Measurements from ENCODE around the gene MAPKAPK2. TPM values are rescaled to one million over a fixed set of nuclear protein-coding genes. Genes with fewer than 3 reads are reported as not detected.
A peak's percentile ranks its signal among the peaks of the same experiment; 100 is the strongest.

Gene MAPKAPK2
- total RNA-seq, 1 donor from 2014 or later = 35.3 TPM

DNA sequence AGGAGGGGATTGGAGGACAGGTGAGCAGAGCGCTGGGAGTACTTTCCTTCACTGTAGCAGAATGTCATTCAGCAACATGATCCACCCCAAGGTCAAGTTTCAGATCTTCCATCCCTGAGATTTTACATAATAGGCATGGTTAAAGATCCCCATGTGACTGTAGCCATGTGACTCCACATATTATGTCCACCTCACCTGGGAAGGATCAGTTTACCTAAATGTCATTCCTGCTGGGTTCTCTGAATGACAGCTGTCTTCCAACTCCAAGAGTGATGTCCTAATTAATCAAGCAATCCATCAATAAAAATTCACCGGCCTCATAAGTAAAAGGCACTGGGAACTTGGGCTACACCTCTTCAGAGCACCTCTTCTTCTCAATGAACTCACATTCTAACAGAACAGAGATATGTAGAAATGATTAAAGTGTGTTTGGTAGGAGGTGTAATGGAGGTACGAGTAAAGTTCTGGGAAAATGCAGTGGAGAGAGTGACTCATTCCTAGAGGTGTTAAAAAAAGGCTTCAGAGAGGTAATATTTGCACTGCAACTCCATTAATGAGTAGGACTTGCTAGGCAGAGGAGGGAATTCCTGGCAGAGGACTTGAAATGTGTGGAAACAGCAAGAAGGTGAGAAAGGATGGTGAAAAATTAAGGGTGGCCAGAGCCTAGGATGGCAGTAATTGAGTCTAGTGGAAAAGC lies 22.2 kb upstream of the MAPKAPK2 start:
- H3K27ac ChIP-seq = no peak overlapping the region
- no peaks in the 10 kb centered on the region for H3K9me3 ChIP-seq
- peaks cover 0 to 7% of the 10 kb centered on the region in 2 donors for H3K4me1 ChIP-seq
- TF ChIP-seq, protein P1, sequence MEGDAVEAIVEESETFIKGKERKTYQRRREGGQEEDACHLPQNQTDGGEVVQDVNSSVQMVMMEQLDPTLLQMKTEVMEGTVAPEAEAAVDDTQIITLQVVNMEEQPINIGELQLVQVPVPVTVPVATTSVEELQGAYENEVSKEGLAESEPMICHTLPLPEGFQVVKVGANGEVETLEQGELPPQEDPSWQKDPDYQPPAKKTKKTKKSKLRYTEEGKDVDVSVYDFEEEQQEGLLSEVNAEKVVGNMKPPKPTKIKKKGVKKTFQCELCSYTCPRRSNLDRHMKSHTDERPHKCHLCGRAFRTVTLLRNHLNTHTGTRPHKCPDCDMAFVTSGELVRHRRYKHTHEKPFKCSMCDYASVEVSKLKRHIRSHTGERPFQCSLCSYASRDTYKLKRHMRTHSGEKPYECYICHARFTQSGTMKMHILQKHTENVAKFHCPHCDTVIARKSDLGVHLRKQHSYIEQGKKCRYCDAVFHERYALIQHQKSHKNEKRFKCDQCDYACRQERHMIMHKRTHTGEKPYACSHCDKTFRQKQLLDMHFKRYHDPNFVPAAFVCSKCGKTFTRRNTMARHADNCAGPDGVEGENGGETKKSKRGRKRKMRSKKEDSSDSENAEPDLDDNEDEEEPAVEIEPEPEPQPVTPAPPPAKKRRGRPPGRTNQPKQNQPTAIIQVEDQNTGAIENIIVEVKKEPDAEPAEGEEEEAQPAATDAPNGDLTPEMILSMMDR (IDR thresholded peaks at IDR 0.05) = no peak
- no peak for DNase-seq (ENCODE audit: low spot score in 2 of 2)
- no peaks in the 10 kb centered on the region for H3K36me3 ChIP-seq
- H3K4me3 ChIP-seq = no peak overlapping the region
- H3K27me3 ChIP-seq = no peaks in the 10 kb centered on the region
- intact Hi-C loops (cut with DNase I) = loop anchor here (1.0 to 5.0 kb wide), 2 partner anchors 27 to 250 kb away; partner anchors contain the start of gene DYRK3

DNA sequence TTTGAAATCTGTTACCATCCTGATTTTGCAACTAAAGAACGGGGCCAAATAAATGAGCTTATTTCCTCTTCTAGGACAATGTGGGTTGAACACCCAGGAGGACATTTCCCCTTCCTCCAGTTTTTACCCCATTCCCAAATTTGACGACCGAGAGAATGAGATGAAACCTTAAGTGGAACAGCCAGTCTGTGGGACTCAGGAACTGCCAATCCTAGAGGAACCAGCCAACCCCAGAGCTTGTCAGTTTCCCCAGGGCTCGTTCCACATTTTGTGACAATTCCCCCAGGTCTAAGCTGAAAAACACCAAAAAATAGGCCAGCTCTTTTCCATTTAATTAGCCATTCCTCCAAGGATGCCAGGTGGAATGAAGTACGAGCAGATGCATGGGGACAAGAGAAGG lies 21.3 kb upstream of the MAPKAPK2 start:
- intact Hi-C loops (cut with DNase I) = loop anchor here (1.0 to 5.0 kb wide), 2 partner anchors 28 to 249 kb away; partner anchors contain the start of gene DYRK3
- no peak for DNase-seq (ENCODE audit: low spot score in 2 of 2)
- peaks cover 0 to 7% of the 10 kb centered on the region in 2 donors for H3K4me1 ChIP-seq

DNA sequence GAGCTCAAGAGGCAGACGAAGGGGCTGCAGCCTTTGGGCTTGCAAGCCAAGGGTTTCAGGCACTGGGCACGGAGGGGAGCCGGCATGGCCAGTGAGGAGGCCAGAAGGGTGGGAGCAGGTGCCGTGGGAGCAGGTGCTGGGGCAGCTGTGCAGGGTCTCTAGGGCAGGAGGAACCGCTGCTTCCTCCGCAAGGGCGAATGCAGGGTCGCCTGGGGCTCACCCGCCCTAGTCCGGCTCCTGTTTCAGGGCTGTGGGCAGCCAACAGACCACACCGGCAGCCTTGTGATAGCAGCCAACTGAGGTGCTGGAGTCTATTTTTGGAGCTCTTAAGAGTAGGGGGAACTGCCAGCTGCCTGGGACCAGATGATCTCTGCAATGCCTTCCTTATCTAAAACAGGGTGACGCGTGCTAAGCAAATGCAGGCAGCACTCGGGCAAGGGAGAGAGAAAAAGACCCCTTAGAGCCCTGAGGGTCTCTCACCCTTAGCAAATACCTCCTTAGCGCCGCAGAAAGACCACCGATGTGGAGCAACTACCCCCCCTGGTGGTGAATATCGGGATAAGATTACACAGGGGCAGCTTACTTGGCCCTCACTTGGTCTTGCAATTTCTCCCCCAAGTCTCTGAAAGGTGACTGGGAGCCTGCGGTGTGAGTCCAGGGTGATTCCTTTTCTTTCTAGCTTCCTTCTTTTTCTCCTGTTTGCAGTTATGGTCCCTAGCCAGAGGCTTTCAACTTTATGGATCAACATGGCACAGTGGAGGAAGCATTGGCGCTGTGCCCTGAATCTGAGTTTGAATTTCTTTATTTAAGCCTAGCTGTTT lies 20.7 kb upstream of the MAPKAPK2 start:
- Histone ChIP-seq H3K9me3 (no peaks in the 10 kb centered on the region), H3K27ac (no peak overlapping the region), H3K4me1 (peaks cover 0 to 7% of the 10 kb centered on the region in 2 donors), H3K36me3 (no peaks in the 10 kb centered on the region), H3K27me3 (no peaks in the 10 kb centered on the region), H3K4me3 (peak overlapping the region in 1 of 2 donors; percentile 29)
- DNase-seq (ENCODE audit: low spot score in 2 of 2) = no peak
- TF ChIP-seq, protein P1 (IDR thresholded peaks at IDR 0.05) = peak; percentile 78 to 87 (median 80)
- intact Hi-C loops (cut with DNase I) = loop anchor here (1.0 to 5.0 kb wide), 2 partner anchors 29 to 248 kb away; partner anchors contain the start of gene DYRK3

More for the DNA sequence above, 21.3 kb upstream of the MAPKAPK2 start:
- no peaks in the 10 kb centered on the region for H3K36me3 ChIP-seq
- TF ChIP-seq, protein P1 (IDR thresholded peaks at IDR 0.05) = no peak
- no peak overlapping the region for H3K4me3 ChIP-seq
- no peaks in the 10 kb centered on the region for H3K27me3 ChIP-seq
- H3K9me3 ChIP-seq = no peaks in the 10 kb centered on the region
- H3K27ac ChIP-seq = no peak overlapping the region

DNA sequence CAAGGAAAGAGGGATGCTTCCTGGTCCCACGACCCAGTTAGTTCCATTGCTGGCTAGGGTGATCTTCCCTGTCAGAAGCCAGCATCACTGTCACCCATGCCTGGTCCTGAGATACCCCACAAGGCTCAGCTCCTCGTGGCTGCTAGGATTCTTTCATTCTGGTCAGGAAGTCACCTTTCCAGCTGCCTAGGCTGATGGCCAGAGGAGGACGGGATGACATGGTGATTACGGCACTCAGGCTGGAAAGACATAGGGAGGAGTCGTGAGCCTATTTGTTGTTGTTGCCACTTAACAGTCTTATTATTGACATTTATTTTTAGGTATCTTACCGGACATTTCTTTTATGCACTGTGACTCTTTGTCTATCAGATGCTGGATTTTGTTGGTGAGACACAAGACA lies 20.0 kb upstream of the MAPKAPK2 start:
- intact Hi-C loops (cut with DNase I) = loop anchor here (5.0 kb wide), 1 partner anchor 248 kb away; no protein-coding TSS in a partner anchor
- H3K27me3 ChIP-seq = no peaks in the 10 kb centered on the region
- H3K4me1 ChIP-seq = peaks cover 0 to 7% of the 10 kb centered on the region in 2 donors
- no peaks in the 10 kb centered on the region for H3K36me3 ChIP-seq
- TF ChIP-seq, protein P1 (IDR thresholded peaks at IDR 0.05) = no peak
- no peak overlapping the region for H3K27ac ChIP-seq
- H3K4me3 ChIP-seq = no peak overlapping the region
- DNase-seq (ENCODE audit: low spot score in 2 of 2) = no peak
- H3K9me3 ChIP-seq = no peaks in the 10 kb centered on the region

DNA sequence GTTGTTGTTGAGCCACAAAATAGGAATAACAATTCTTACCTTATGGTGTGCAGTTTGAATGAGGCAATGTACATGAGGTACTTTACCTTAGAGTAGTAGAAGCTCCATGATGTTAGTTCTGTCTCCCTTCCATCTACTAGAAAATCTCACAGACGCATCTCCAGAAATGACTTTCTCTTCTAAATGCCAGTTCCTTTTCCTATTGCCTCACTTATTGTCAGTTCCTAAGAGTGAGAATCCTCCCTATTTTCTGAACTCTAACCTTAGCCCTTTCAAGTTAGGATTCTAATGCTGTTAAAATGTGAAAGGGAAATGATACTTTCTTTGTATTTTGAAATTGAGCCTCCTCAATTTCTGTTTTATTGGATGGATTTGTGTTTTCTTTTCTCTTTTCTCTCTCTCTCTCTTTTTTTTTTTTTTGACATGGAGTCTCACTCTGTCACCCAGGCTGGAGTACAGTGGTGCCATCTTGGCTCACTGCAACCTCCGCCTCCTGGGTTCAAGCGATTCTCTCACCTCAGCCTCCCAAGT lies 18.6 kb upstream of the MAPKAPK2 start:
- DNase-seq (ENCODE audit: low spot score in 2 of 2) = no peak
- no peak overlapping the region for H3K27ac ChIP-seq
- no peaks in the 10 kb centered on the region for H3K9me3 ChIP-seq
- H3K4me1 ChIP-seq = peaks cover 0 to 7% of the 10 kb centered on the region in 2 donors
- no peaks in the 10 kb centered on the region for H3K36me3 ChIP-seq
- intact Hi-C loops (cut with DNase I) = no loop called here
- no peak overlapping the region for H3K4me3 ChIP-seq
- TF ChIP-seq, protein P1 (IDR thresholded peaks at IDR 0.05) = no peak
- no peaks in the 10 kb centered on the region for H3K27me3 ChIP-seq
